GM23248 (cell line): ENCODE data around the gene DCST2. TPM values are rescaled to one million over a fixed set of nuclear protein-coding genes. Genes with fewer than 3 reads are reported as not detected.

Experiments
- DNase-seq: peaks from one replicate; pipeline ENCODE4 v3.0.0-alpha.2; 2015
- H2AFZ ChIP-seq: fragments of 200-600 bp; sonication (generic); 2 replicates; pipeline ENCODE4 v1.6.1; 2016; ENCODE audit warnings: antibody characterized with exemption
- H3F3A ChIP-seq: fragments of 200-600 bp; sonication (generic); 2 replicates; pipeline ENCODE4 v1.6.1; 2016; ENCODE audit warnings: mild to moderate bottlenecking, antibody characterized with exemption, mixed run types; ENCODE audit not compliant: insufficient read depth
- H3K27ac ChIP-seq: fragments of 200-600 bp; sonication (generic); 2 replicates; pipeline ENCODE4 v1.5.1; 2016; ENCODE audit warnings: mild to moderate bottlenecking
- H3K27me3 ChIP-seq: fragments of 200-600 bp; sonication (generic); replicated peaks from 2 replicates; pipeline ENCODE4 v1.6.1; 2016; ENCODE audit warnings: mild to moderate bottlenecking; ENCODE audit not compliant: insufficient read depth
- H3K36me3 ChIP-seq: fragments of 200-600 bp; sonication (generic); 2 replicates; pipeline ENCODE4 v1.6.1; 2016; ENCODE audit warnings: low read depth, mild to moderate bottlenecking
- H3K4me1 ChIP-seq: fragments of 200-600 bp; sonication (generic); 2 replicates; pipeline ENCODE4 v1.6.1; 2016; ENCODE audit warnings: mild to moderate bottlenecking; ENCODE audit not compliant: insufficient read depth
- H3K4me2 ChIP-seq: fragments of 200-600 bp; sonication (generic); one replicate; pipeline ENCODE4 v1.6.1; 2016; ENCODE audit warnings: mild to moderate bottlenecking; ENCODE audit not compliant: unreplicated experiment
- H3K4me3 ChIP-seq: fragments of 200-600 bp; sonication (generic); 2 replicates; pipeline ENCODE4 v1.5.1; 2016; ENCODE audit warnings: mild to moderate bottlenecking
- H3K79me2 ChIP-seq: fragments of 200-600 bp; sonication (generic); 2 replicates; pipeline ENCODE4 v1.6.1; 2016; ENCODE audit warnings: mild to moderate bottlenecking; ENCODE audit not compliant: insufficient read depth
- H3K9ac ChIP-seq: fragments of 200-600 bp; sonication (generic); 2 replicates; pipeline ENCODE4 v1.6.1; 2016; ENCODE audit warnings: mild to moderate bottlenecking
- H3K9me2 ChIP-seq: fragments of 200-600 bp; sonication (generic); 2 replicates; pipeline ENCODE4 v1.6.1; 2016; ENCODE audit warnings: mixed run types, mild to moderate bottlenecking, moderate library complexity; ENCODE audit not compliant: insufficient read depth
- H3K9me3 ChIP-seq: fragments of 200-600 bp; sonication (generic); one replicate; pipeline ENCODE4 v1.6.1; 2017; ENCODE audit warnings: low read depth
- H4K20me1 ChIP-seq: fragments of 200-600 bp; sonication (generic); 2 replicates; pipeline ENCODE4 v1.6.0; 2016; ENCODE audit not compliant: insufficient read depth
- EZH2 ChIP-seq: fragments of 200-600 bp; sonication (generic); IDR thresholded peaks from 2 replicates; pipeline ENCODE4 v1.6.1; 2018; ENCODE audit warnings: antibody characterized with exemption, mild to moderate bottlenecking; ENCODE audit not compliant: insufficient read depth, poor library complexity, severe bottlenecking
- EZH2phosphoT487 ChIP-seq: fragments of 200-600 bp; sonication (generic); IDR thresholded peaks from 2 replicates; pipeline ENCODE4 v1.6.1; 2018; ENCODE audit warnings: antibody characterized with exemption, moderate library complexity, mild to moderate bottlenecking, low read depth; ENCODE audit not compliant: insufficient read depth
- WGBS, 2 experiments: methylation state at CpG; one replicate each; pipeline ENCODE4 v1.1.6; 2015 to 2017; ENCODE audit warnings: low lambda C conversion rate in 2 of 2, low coverage in 1 of 2; ENCODE audit errors: missing lambda C conversion rate in 2 of 2; 5-methylcytosine and 5-hydroxymethylcytosine counted together
- in situ Hi-C: fragments of 300-500 bp; cut with MboI; formaldehyde crosslinking; loops from 2 replicates; pipeline ENCODE4 v1.15.0; 2020
- polyA plus RNA-seq: library from polyadenylated mRNA; unstranded; fragments of >200 nt; fragmentation: Nextera tagmentation; extraction: Ambion mirVana; gene quantifications from 2 replicates; pipeline ENCODE4 v1.2.1, GENCODE V29; 2016
- total RNA-seq: library from RNA; depleted of rRNA; stranded (reverse); fragments of >200 nt; shearing (Covaris generic); gene quantifications from 2 replicates; pipeline ENCODE4 v1.2.3, GENCODE V29; 2014

Gene DCST2
- total and polyA plus RNA-seq, 2 experiments from 2014 or later, result 0.14 TPM; not detected in 1

GRCh38 chr1:155029513-155030242, 3.9 kb downstream of the DCST2 start:
- Histone ChIP-seq H3K4me3 (no peak overlapping the region), H3K27me3 (no peaks in the 10 kb centered on the region), H4K20me1 (no peaks in the 10 kb centered on the region), H3K9me2 (no peaks in the 10 kb centered on the region), H3K27ac (no peak overlapping the region), H3K9ac (no peak overlapping the region), H3K79me2 (no peaks in the 10 kb centered on the region), H3K36me3 (no peaks in the 10 kb centered on the region), H3F3A (no peaks in the 10 kb centered on the region), H3K4me1 (no peaks in the 10 kb centered on the region), H3K4me2 (no peak overlapping the region), H2AFZ (no peak overlapping the region), H3K9me3 (no peaks in the 10 kb centered on the region)
- TF ChIP-seq EZH2phosphoT487 (no peak), EZH2 (no peak)
- in situ Hi-C loops, result no loop called here
- WGBS, 2 experiments, result 55 to 66% methylated on average over 10 to 16 of the region's 16 CpGs
- DNase-seq, result no peak

GRCh38 chr1:155026588-155026987, 7.0 kb downstream of the DCST2 start:
- no peaks in the 10 kb centered on the region for H3K9me3 ChIP-seq
- in situ Hi-C loops, result no loop called here
- H3K4me1 ChIP-seq, result peaks cover 5% of the 10 kb centered on the region; the same call in 1 of the 2 replicates
- DNase-seq, result peak; percentile 62
- no peaks in the 10 kb centered on the region for H3K79me2 ChIP-seq
- no peaks in the 10 kb centered on the region for H3K36me3 ChIP-seq
- no peak overlapping the region for H2AFZ ChIP-seq
- no peak overlapping the region for H3K27ac ChIP-seq
- no peaks in the 10 kb centered on the region for H4K20me1 ChIP-seq
- H3K9ac ChIP-seq, result no peak overlapping the region
- no peaks in the 10 kb centered on the region for H3K27me3 ChIP-seq
- H3K4me2 ChIP-seq, result no peak overlapping the region
- 70 to 73% methylated on average over 6 of the region's 6 CpGs for WGBS, 2 experiments
- no peaks in the 10 kb centered on the region for H3K9me2 ChIP-seq
- H3F3A ChIP-seq, result no peaks in the 10 kb centered on the region
- TF ChIP-seq EZH2phosphoT487, result no peak
- no peak for TF ChIP-seq EZH2
- no peak overlapping the region for H3K4me3 ChIP-seq

- 70 to 72% methylated on average over 8 of the region's 9 CpGs for WGBS, 2 experiments
These were observed 7.4 kb downstream of the DCST2 start for GRCh38 chr1:155026154-155026553.

GRCh38 chr1:155024315-155024714, 9.3 kb downstream of the DCST2 start:
- WGBS, 2 experiments, result 90 to 98% methylated on average over 9 of the region's 9 CpGs
- in situ Hi-C loops, result no loop called here
- Histone ChIP-seq H3K9me2 (no peaks in the 10 kb centered on the region), H3K4me1 (peaks cover 5% of the 10 kb centered on the region; the same call in 1 of the 2 replicates), H3K4me3 (no peak overlapping the region), H3K9me3 (no peaks in the 10 kb centered on the region), H3K27me3 (no peaks in the 10 kb centered on the region), H4K20me1 (no peaks in the 10 kb centered on the region), H3K36me3 (no peaks in the 10 kb centered on the region), H3K4me2 (no peak overlapping the region), H3K27ac (no peak overlapping the region), H3K9ac (no peak overlapping the region), H3F3A (no peaks in the 10 kb centered on the region), H3K79me2 (no peaks in the 10 kb centered on the region), H2AFZ (no peak overlapping the region)
- TF ChIP-seq EZH2phosphoT487, result no peak
- TF ChIP-seq EZH2, result no peak
- no peak for DNase-seq

More at GRCh38 chr1:155026154-155026553, 7.4 kb downstream of the DCST2 start:
- H3K36me3 ChIP-seq, result no peaks in the 10 kb centered on the region
- no peak overlapping the region for H2AFZ ChIP-seq
- no peaks in the 10 kb centered on the region for H3K27me3 ChIP-seq
- H3K27ac ChIP-seq, result no peak overlapping the region
- peaks cover 5% of the 10 kb centered on the region; the same call in 1 of the 2 replicates for H3K4me1 ChIP-seq
- in situ Hi-C loops, result no loop called here
- no peaks in the 10 kb centered on the region for H3K79me2 ChIP-seq
- DNase-seq, result no peak
- H3K4me2 ChIP-seq, result no peak overlapping the region
- no peaks in the 10 kb centered on the region for H3F3A ChIP-seq
- H3K9me2 ChIP-seq, result no peaks in the 10 kb centered on the region
- H3K9me3 ChIP-seq, result no peaks in the 10 kb centered on the region
- no peak overlapping the region for H3K4me3 ChIP-seq
- TF ChIP-seq EZH2, result no peak
- no peak for TF ChIP-seq EZH2phosphoT487
- no peak overlapping the region for H3K9ac ChIP-seq
- H4K20me1 ChIP-seq, result no peaks in the 10 kb centered on the region
